OCI-LY1 (cell line): ENCODE results near the gene THRAP3.

ENCODE experiments used
- H2AFZ ChIP-seq: fragments of 200-600 bp; sonication (generic), shearing (Covaris generic); 2 replicates; pipeline ENCODE4 v1.6.0; 2014; ENCODE audit warnings: antibody characterized with exemption, mild to moderate bottlenecking, low read length
- H3F3A ChIP-seq: fragments of 200-600 bp; sonication (generic), shearing (Covaris generic); 2 replicates; pipeline ENCODE4 v1.6.0; 2014; ENCODE audit warnings: mild to moderate bottlenecking, antibody characterized with exemption, low read length, moderate library complexity; ENCODE audit not compliant: insufficient read depth
- H3K27ac ChIP-seq: fragments of 200-600 bp; sonication (generic); 2 replicates; pipeline ENCODE4 v1.5.1; 2014; ENCODE audit warnings: low read length, mixed run types, mild to moderate bottlenecking, low read depth; ENCODE audit not compliant: poor library complexity, severe bottlenecking
- H3K27me3 ChIP-seq: fragments of 200-600 bp; sonication (generic); 2 replicates; pipeline ENCODE4 v1.6.0; 2014; ENCODE audit warnings: antibody characterized with exemption, mild to moderate bottlenecking, low read length, moderate library complexity; ENCODE audit not compliant: insufficient read depth
- H3K36me3 ChIP-seq: fragments of 200-600 bp; sonication (generic); 2 replicates; pipeline ENCODE4 v1.6.1; 2014; ENCODE audit warnings: mild to moderate bottlenecking, antibody characterized with exemption, low read length, moderate library complexity, mixed read lengths; ENCODE audit not compliant: insufficient read depth
- H3K4me1 ChIP-seq: fragments of 200-600 bp; sonication (generic); 2 replicates; pipeline ENCODE4 v1.5.1; 2014; ENCODE audit warnings: mild to moderate bottlenecking, low read length, moderate library complexity; ENCODE audit not compliant: insufficient read depth, severe bottlenecking
- H3K4me2 ChIP-seq: fragments of 200-600 bp; sonication (generic), shearing (Covaris generic); 2 replicates; pipeline ENCODE4 v1.6.1; 2014; ENCODE audit warnings: low read length
- H3K4me3 ChIP-seq: fragments of 200-600 bp; sonication (generic); 2 replicates; pipeline ENCODE4 v1.5.1; 2014; ENCODE audit warnings: low read length, low read depth, mild to moderate bottlenecking, mixed read lengths; ENCODE audit not compliant: poor library complexity, severe bottlenecking
- H3K79me2 ChIP-seq: fragments of 200-600 bp; shearing (Covaris generic); 2 replicates; pipeline ENCODE4 v1.6.1; 2016; ENCODE audit warnings: mixed run types, low read length, mixed read lengths; ENCODE audit not compliant: insufficient read depth
- H3K9ac ChIP-seq: fragments of 200-600 bp; sonication (generic), shearing (Covaris generic); 2 replicates; pipeline ENCODE4 v1.6.1; 2014; ENCODE audit warnings: mild to moderate bottlenecking, low read length, mixed read lengths
- H3K9me2 ChIP-seq: fragments of 200-600 bp; sonication (generic), shearing (Covaris generic); 2 replicates; pipeline ENCODE4 v1.6.1; 2014; ENCODE audit warnings: low read depth, mild to moderate bottlenecking, low read length, mixed read lengths
- H3K9me3 ChIP-seq: fragments of 200-600 bp; shearing (Covaris generic); 2 replicates; pipeline ENCODE4 v1.6.1; 2014; ENCODE audit warnings: low read length, mixed read lengths
- H4K20me1 ChIP-seq: fragments of 200-600 bp; sonication (generic), shearing (Covaris generic); 2 replicates; pipeline ENCODE4 v1.6.0; 2016; ENCODE audit warnings: mild to moderate bottlenecking, low read length; ENCODE audit not compliant: insufficient read depth
- EZH2 ChIP-seq: fragments of 200-600 bp; sonication (generic), shearing (Covaris generic); IDR thresholded peaks from 2 replicates; pipeline ENCODE4 v1.8.0; 2017; ENCODE audit warnings: borderline replicate concordance, mixed run types, mild to moderate bottlenecking, antibody characterized with exemption, low read length, moderate library complexity, mixed read lengths
- TF ChIP-seq, protein P1 (sequence below): fragments of 200-600 bp; sonication (generic), shearing (Covaris generic); IDR thresholded peaks from 2 replicates; pipeline ENCODE4 v1.5.1; 2017; ENCODE audit warnings: mild to moderate bottlenecking, antibody characterized with exemption, low read length, moderate library complexity, mixed read lengths

Gene THRAP3

DNA sequence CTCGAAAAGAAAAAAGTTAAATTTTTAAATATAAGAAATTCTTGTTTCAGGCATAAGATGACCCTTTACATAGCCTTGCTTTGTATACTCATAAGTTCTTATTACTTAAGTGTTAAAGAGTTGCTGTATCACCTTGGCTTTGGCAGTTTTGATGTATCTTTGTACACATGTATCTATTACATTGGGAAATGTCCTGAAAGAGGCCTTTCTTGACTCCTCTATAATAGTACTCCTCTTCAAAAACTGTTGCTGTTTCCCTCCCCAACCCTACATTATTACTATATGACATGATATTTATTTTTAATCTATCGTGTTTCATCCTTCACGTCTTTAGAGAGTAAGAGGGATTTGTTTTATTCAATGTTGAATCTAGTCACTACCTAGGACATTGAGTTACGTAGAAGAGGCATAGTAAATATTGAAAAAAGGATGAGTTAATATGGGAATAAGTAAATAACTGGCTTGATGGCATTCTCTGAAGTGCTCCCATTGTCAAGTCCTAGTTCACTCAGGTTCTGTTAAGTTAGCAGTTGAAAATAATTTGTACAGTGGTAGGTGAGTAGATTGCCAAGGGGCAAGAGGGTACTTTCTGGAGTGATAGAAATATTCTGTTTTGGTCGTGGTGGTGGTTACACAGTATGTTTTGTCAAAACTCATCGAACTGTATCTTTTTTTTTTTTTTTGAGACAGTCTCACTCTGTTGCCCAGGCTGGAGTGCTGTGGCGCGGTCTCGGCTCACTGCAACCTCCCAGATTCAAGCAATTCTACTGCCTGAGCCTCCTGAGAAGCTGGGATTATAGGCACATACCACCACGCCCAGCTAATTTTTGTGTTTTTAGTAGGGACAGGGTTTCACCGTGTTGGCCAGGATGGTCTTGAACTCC, 8.2 kb downstream of the THRAP3 start:
- Histone ChIP-seq H2AFZ (no peak overlapping the region), H3K27ac (peak overlapping the region; percentile 90), H3K79me2 (peaks cover 96% of the 10 kb centered on the region), H3F3A (no peaks in the 10 kb centered on the region), H3K9me2 (no peaks in the 10 kb centered on the region), H3K9me3 (no peaks in the 10 kb centered on the region), H3K36me3 (peaks cover 80% of the 10 kb centered on the region), H3K27me3 (no peaks in the 10 kb centered on the region), H3K4me2 (peak overlapping the region; percentile 50), H3K4me1 (peaks cover 68% of the 10 kb centered on the region), H4K20me1 (0 out of 2 replicates have a peak, but pooled peaks cover 3% of the 10 kb centered on the region), H3K9ac (peak overlapping the region; percentile 26; the same call in 1 of the 2 replicates), H3K4me3 (peak overlapping the region; percentile 25)
- TF ChIP-seq, protein P1, sequence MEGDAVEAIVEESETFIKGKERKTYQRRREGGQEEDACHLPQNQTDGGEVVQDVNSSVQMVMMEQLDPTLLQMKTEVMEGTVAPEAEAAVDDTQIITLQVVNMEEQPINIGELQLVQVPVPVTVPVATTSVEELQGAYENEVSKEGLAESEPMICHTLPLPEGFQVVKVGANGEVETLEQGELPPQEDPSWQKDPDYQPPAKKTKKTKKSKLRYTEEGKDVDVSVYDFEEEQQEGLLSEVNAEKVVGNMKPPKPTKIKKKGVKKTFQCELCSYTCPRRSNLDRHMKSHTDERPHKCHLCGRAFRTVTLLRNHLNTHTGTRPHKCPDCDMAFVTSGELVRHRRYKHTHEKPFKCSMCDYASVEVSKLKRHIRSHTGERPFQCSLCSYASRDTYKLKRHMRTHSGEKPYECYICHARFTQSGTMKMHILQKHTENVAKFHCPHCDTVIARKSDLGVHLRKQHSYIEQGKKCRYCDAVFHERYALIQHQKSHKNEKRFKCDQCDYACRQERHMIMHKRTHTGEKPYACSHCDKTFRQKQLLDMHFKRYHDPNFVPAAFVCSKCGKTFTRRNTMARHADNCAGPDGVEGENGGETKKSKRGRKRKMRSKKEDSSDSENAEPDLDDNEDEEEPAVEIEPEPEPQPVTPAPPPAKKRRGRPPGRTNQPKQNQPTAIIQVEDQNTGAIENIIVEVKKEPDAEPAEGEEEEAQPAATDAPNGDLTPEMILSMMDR: no peak
- no peak for TF ChIP-seq EZH2

DNA sequence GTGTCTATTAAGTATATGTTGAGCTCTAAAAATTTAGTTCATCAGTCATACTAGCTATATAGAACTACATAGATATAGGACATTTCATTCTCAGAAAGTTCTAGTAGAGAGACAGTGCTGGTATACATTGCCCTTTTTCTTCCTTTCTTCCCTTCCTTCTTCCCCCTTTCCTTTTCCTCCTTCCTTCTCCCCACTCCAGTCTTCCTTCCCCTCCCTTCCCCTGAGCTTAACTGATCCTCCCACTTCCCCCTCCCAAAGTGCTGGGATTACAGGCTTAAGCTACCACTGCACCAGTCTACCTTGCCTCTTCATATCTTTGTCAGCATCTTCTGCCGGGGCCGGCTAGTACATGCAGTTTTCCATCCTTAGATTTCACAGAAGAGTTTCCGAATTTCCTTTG, 12.1 kb downstream of the THRAP3 start:
- Histone ChIP-seq H2AFZ (no peak overlapping the region), H3K4me3 (no peak overlapping the region), H3F3A (no peaks in the 10 kb centered on the region), H4K20me1 (0 out of 2 replicates have a peak, but pooled peaks cover 6% of the 10 kb centered on the region), H3K27me3 (no peaks in the 10 kb centered on the region), H3K36me3 (peaks cover 76% of the 10 kb centered on the region), H3K9me2 (no peaks in the 10 kb centered on the region), H3K4me1 (peaks cover 52% of the 10 kb centered on the region), H3K27ac (peak overlapping the region; percentile 90), H3K4me2 (no peak overlapping the region), H3K79me2 (peaks cover 98% of the 10 kb centered on the region), H3K9ac (no peak overlapping the region), H3K9me3 (no peaks in the 10 kb centered on the region)
- no peak for TF ChIP-seq EZH2
- TF ChIP-seq, protein P1: no peak

DNA sequence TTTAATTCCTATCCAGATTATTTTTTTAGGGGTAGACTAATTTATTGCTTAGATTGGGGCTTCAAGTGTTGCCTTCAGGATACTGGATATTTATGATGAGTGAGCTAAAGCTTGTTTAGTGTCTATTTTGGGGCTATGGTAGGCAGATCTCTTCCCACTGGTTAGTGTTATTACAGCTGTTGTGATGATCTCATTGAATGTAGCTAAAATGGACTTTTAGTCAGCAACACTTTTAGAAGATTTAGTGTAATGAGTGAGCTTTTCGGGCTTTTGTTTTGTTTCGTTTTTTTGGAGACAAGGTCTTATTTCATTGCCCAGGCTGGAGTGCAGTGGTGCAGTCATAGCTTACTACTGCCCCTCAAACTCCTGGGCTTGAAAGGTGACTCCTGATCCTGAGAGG, 14.2 kb downstream of the THRAP3 start:
- Histone ChIP-seq H3K36me3 (peaks cover 77% of the 10 kb centered on the region), H3K4me3 (no peak overlapping the region), H3K27me3 (no peaks in the 10 kb centered on the region), H3K4me2 (no peak overlapping the region), H3K9me3 (no peaks in the 10 kb centered on the region), H2AFZ (no peak overlapping the region), H3K79me2 (peaks cover 96% of the 10 kb centered on the region), H4K20me1 (0 out of 2 replicates have a peak, but pooled peaks cover 6% of the 10 kb centered on the region), H3K9me2 (no peaks in the 10 kb centered on the region), H3K27ac (peak overlapping the region; percentile 37), H3K4me1 (peaks cover 31% of the 10 kb centered on the region), H3F3A (no peaks in the 10 kb centered on the region), H3K9ac (no peak overlapping the region)
- TF ChIP-seq EZH2: no peak
- TF ChIP-seq, protein P1: no peak
